Activated naive CD4-positive, alpha-beta T cell treated with anti-CD3 and anti-CD28 coated beads, Interleukin-2, amount 50 U/mL, for 72 hours (primary cell): ENCODE results near the gene ZNF771. TPM values are rescaled to one million over a fixed set of nuclear protein-coding genes. Genes with fewer than 3 reads are reported as not detected.
"Not testable (repeated sequence)": the region's sequence is repeated elsewhere in the genome, so short reads cannot be mapped to it uniquely, and the experiment has no call there.

Experiments used
- ATAC-seq, 2 donors: fragments of 150-1000 bp; cut with Tn5 transposase; 2 replicates each; pipeline ENCODE4 v1.10.0; 2021; ENCODE audit warnings: mild to moderate bottlenecking in 2 of 2, moderate library complexity in 2 of 2
- DNase-seq, 2 donors: peaks; one replicate each; pipeline ENCODE4 v3.0.0; 2021 to 2022; ENCODE audit warnings: low spot score in 2 of 2
- H3K27ac Mint-ChIP-seq, 2 donors: one replicate each; pipeline ENCODE4 v1.8.0; 2022; ENCODE audit warnings: mild to moderate bottlenecking in 2 of 2, mixed read lengths in 2 of 2
- H3K36me3 Mint-ChIP-seq, 2 donors: one replicate each; pipeline ENCODE4 v1.8.0; 2022; ENCODE audit warnings: mixed read lengths in 2 of 2
- H3K9me3 Mint-ChIP-seq, 2 donors: one replicate each; pipeline ENCODE4 v1.8.0; 2022; ENCODE audit warnings: mixed read lengths in 2 of 2
- total RNA-seq, 2 donors: library from RNA; stranded (reverse); gene quantifications; one replicate each; pipeline ENCODE4 v1.2.3, GENCODE V29; 2022

ZNF771 gene
- total RNA-seq, 2 donors from 2014 or later = 4.4 to 7.9 TPM

DNA sequence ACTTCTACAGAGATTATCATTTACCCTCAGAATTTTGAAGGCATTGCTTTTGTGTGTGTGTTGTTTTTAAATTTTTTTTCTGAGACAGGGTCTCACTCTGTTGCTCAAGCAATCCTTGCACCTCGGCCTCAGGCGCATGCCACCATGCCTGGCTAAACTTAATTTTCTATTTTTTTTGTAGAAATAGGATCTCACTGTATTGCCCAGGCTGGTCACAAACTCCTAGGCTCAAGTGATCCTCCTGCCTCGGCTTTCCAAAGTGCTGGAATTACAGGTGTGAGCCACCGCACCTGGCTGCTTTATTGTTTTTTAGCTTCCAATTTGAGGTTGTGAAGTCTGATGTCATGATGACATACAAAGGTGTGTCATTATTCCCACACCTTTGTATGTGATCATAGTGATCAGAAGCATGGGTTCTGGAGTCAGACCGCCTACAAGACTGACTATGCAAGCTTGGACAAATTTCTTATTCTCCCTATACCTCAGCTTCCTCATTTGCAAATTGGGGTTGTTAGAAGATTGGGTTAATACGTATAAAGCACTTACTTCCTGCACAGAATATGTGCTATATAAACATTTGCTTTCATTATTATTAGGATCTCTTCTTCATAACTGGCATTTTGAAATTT lies 32.4 kb downstream of the ZNF771 start:
- peaks cover 17 to 19% of the 10 kb centered on the region in 2 donors for H3K36me3 Mint-ChIP-seq
- peaks cover 0 to 2% of the 10 kb centered on the region in 2 donors for H3K9me3 Mint-ChIP-seq
- no peak for ATAC-seq
- H3K27ac Mint-ChIP-seq = no peak overlapping the region
- DNase-seq = no peak

DNA sequence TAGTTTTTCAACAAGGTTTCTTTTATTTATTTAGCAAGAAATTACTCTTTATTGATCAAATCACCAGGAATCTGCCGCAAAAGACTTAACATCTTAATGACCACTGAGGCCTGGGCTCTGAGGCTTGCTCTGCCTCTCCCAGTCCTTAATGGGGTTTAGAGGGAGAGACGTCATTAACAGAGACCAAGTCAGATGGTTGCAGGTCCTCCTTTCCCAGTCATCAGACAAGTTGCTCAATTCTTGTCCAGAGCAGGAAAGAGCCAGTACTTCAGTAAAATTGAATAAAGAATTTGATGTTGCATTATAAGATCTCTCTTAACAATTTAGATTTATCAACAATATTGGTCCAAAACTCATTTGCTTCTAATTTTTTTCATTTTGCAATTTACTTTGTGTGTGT lies 36.2 kb downstream of the ZNF771 start:
- Mint-ChIP-seq H3K36me3 (peaks cover 29 to 32% of the 10 kb centered on the region in 2 donors), H3K27ac (peak overlapping the region; percentile 44 to 92), H3K9me3 (peaks cover 3 to 8% of the 10 kb centered on the region in 2 donors)
- no peak for DNase-seq
- no peak for ATAC-seq

DNA sequence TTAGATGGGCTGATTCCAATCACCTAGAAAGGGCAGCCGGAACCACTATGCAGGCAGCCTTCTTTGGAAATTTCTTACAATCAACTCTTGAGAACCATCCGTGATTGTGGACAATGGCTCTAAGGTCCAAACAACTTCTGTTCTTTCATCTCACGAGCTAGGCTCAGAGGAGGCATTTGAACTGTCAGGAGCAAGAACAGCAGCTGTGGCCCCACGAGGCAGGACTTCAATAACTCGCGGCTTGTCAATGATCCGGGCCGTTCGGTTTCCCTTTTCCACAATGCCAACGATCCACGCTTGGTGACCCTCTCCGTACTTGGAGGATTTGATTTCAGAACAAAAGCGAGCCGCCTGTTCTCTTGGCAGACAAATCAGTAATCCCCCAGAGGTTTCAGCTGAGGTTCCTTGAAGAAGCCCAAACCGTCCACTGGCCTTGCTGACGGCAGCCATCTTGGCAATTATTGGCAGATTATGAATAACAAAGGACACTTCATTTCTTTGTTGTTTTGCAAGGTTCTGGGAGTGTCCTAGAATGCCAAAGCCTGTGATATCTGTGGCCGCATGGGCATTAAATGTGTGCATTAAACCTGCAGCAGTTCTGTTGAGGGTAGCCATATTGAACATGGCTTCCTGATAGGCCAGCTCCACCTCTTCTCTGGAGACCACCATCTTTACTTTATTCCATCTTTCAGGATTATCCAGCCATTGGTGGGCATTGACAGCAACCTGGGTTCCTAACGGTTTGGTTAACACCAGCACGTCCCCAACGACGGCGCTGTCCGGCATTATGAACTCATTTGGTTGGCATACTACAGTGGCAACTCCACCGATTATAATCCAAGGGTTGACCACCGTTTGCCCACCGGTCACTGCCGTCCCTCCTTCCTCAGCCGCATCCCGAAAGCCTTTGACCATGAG lies 37.1 kb downstream of the ZNF771 start:
- Mint-ChIP-seq H3K27ac (peak overlapping the region; percentile 44 to 92), H3K36me3 (peaks cover 29 to 32% of the 10 kb centered on the region in 2 donors), H3K9me3 (peaks cover 3 to 8% of the 10 kb centered on the region in 2 donors)
- ATAC-seq (no peak), DNase-seq (no peak)

DNA sequence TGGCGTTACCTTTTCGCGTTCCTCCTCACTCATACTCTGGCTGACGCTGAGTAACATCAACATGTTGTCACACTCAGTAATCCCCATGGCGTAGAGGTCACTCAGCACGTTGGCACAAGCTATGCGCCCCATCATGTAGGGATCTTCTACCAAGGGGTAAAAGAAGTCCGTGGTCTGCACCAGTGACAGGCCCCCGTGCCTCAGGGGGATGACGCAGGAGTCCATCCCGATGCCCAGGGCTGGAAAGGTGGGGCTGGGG lies 37.7 kb downstream of the ZNF771 start:
- ATAC-seq = no peak
- H3K9me3 Mint-ChIP-seq = peaks cover 3 to 8% of the 10 kb centered on the region in 2 donors

DNA sequence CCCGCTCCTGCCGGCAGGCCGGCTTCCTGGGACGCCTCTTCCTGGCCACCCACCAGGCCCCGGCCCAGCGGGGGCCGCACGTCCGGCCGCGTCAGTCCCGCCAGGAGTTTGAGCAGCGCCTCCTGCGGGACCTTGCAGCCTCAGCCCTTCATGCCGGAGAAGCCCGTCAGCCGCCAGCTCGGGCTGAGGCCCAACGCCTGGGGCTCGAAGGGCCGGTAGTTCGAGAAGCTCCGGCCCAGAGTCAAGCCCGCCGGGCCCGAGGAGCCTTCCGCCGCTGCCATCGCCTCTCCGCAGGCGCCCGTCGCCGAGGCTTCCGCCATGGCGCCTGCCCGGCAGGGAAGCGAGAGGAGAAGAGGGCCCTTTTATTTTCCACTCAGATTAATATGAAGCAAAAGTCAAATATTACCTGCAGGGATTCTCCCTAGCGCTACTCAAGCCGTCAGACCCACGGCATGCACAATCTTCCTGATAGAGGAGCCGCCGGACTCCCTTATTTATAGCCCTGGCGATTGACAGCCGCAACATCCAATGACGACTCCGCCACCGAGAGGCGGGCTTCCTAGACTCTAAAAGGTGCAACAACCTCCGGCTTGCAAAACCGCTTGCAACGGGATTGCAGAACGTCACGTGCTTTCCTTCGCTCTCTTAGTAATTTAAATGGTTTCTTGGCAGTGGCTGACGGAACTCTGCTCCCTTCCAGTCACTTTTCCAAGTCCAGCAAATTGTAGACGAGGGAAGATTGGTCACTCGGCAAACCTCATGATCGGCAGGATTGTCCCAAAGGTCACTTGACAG lies 38.2 kb downstream of the ZNF771 start, which contains the start of gene SEPHS2:
Gene SEPHS2 (minus strand): TSS at position 467 of the 795 bp plus-strand sequence. CDS start 147 bp downstream, at position 320.
- peak; percentile 96 to 98 for DNase-seq
- ATAC-seq = peak; percentile 96
- Mint-ChIP-seq H3K36me3 (peaks cover 29 to 32% of the 10 kb centered on the region in 2 donors), H3K27ac (peak within 1 kb of the TSS; percentile 92 to 99), H3K9me3 (peaks cover 3 to 8% of the 10 kb centered on the region in 2 donors)

More for the DNA sequence above, 37.7 kb downstream of the ZNF771 start:
- H3K36me3 Mint-ChIP-seq = peaks cover 29 to 32% of the 10 kb centered on the region in 2 donors
- DNase-seq = no peak
- H3K27ac Mint-ChIP-seq = peak overlapping the region in 1 of 2 donors; percentile 92

DNA sequence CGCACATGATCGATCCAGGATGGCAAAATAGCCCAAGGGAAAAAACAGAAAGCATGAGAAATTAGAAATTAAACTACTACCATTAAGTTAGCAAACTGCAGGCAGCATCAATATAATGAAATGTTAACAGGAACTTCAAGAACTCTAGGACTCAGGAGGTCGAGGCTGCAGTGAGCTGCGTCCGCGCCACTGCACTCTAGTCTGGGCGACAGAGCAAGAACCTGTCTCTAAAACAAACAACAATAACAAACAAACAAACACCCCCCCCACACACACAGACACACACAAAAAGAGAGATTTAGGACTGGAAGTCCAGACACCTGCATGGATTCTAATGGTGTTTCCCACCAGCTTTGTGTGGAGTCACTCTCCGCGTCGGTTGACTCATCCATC lies 38.8 kb downstream of the ZNF771 start:
- Mint-ChIP-seq H3K9me3 (peaks cover 3 to 8% of the 10 kb centered on the region in 2 donors), H3K36me3 (peaks cover 29 to 32% of the 10 kb centered on the region in 2 donors), H3K27ac (peak overlapping the region; percentile 92 to 99)
- no peak for DNase-seq
- no peak for ATAC-seq

DNA sequence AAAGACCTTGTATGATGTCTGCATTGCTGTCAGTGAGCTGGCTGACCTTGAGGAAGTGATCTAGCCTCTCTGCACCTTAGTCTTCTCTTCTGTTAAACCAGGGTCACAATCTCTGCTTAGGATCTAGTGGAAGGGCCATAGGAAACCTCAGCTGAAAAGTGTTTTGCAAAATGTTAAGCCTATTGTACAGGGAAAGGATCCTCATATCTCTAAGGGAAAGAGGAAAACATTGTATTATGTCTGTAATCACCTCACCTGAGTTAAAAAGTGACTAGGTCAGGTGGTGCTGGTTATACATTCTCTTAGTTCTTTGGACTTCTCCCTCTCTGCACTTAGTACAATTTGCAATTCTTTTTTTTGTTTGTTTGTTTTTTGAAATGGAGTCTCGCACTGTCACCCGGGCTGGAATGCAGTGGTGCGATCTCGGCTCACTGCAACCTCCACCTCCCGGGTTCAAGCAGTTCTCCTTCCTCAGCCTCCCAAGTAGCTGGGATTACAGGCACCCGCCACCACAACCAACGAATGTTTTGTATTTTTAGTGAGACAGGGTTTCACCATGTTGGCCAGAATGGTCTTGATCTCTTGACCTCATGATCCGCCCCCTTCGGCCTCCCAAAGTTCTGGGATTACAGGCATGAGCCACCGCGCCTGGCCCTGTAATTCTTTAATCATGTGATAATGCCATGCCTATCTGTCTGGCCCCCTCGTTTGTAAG lies 40.3 kb downstream of the ZNF771 start:
- DNase-seq = no peak
- ATAC-seq = no peak
- no peak overlapping the region for H3K27ac Mint-ChIP-seq
- H3K36me3 Mint-ChIP-seq = peaks cover 29 to 32% of the 10 kb centered on the region in 2 donors
- peaks cover 3 to 8% of the 10 kb centered on the region in 2 donors for H3K9me3 Mint-ChIP-seq

DNA sequence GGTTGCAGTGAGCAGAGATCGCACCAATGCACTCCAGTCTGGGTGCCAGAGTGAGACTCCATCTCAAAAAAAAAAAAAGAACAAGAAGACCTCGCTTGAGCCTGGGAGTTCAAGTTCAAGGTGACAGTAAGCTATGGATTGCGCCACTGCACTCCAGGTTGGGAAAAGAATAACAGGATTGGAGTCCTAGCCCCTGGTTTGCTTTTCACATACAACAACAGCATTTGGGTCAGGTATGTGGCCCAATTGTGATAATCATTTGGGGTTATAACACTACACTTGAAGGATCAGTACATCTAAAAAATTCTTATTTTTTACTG lies 41.7 kb downstream of the ZNF771 start:
- Mint-ChIP-seq H3K9me3 (peaks cover 3 to 8% of the 10 kb centered on the region in 2 donors), H3K27ac (no peak overlapping the region), H3K36me3 (peaks cover 20% of the 10 kb centered on the region in 2 donors)
- ATAC-seq (no peak), DNase-seq (no peak)

DNA sequence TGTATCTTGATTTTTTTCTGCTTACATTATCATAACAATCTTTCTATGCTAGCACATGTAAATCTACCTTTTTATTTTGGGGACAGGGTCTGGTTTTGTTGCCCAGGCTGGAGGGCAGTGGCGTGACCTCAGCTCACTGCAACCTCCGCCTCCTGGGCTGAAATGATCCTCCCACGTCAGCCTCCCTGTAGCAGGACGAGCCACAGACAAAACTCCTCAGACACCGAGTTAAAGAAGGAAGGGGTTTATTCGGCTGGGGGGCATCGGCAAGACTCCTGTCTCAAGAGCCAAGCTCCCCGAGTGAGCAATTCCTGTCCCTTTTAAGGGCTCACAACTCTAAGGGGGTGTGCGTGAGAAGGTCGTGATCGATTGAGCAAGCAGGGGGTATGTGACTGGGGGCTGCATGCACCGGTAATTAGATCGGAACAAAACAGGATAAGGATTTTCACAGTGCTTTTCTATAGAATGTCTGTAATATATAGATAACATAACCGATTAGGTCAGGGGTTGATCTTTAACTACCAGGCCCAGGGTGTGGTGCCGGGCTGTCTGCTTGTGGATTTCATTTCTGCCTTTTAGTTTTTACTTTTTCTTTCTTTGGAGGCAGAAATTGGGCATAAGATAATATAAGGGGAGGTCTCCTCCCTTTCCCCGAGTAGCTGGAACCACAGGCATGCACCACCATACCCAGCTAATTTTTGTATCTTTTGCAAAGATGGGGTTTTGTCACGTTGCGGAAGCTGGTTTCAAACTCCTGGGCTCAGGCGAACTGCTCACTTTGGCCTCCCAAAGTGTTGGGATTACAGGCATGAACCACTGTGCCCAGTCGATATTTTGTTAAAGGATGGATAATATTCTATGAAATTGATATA lies 45.5 kb downstream of the ZNF771 start:
- not testable (repeated sequence) for DNase-seq, H3K36me3 Mint-ChIP-seq, ATAC-seq, H3K9me3 Mint-ChIP-seq
- peak overlapping the region; percentile 33 to 86 for H3K27ac Mint-ChIP-seq

DNA sequence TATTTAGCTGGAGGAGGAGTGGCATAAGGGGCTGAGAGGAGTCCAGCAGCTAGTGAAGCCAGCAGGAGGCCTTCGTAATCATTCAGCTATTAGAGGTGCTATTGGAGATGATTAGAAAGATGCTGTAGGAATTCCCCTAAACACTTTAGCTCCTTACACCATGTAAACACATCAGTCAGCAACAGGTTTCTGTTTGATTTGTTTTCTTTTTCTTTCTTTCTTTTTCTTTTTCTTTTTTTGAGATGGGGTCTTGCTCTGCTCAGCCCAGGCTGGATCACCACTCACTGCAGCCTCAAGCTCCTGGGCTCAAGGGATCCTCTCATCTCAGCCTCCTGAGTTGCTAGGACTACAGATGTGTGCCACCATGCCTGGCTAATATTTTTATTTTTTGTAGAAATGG lies 48.9 kb downstream of the ZNF771 start:
- no peak for DNase-seq
- peaks cover 0 to 4% of the 10 kb centered on the region in 2 donors for H3K36me3 Mint-ChIP-seq
- peak overlapping the region; percentile 39 to 93 for H3K27ac Mint-ChIP-seq
- no peak for ATAC-seq
- peaks cover 0 to 5% of the 10 kb centered on the region in 2 donors for H3K9me3 Mint-ChIP-seq

DNA sequence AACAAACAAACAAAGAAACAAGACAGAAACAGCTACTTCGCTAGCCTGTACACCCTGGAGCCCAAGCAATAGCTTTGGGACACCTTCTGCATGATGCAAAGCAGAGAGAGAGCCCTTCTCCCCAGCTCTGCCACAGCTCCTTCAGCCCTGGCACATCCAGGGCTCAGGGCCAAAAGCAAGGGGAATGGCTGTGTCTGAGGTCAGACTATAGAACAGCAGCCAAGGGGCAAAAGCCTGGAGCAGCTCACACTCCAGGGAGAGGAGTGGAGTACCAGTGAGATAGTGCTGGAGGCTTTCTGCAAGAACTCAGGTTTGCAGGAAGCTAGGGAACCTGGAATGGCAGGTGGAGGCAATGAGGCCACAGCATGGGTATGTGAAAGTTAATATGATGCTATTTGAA lies 49.9 kb downstream of the ZNF771 start:
- peaks cover 0 to 4% of the 10 kb centered on the region in 2 donors for H3K36me3 Mint-ChIP-seq
- peak overlapping the region; percentile 44 to 93 for H3K27ac Mint-ChIP-seq
- H3K9me3 Mint-ChIP-seq = peaks cover 0 to 5% of the 10 kb centered on the region in 2 donors
- DNase-seq = no peak
- no peak for ATAC-seq

DNA sequence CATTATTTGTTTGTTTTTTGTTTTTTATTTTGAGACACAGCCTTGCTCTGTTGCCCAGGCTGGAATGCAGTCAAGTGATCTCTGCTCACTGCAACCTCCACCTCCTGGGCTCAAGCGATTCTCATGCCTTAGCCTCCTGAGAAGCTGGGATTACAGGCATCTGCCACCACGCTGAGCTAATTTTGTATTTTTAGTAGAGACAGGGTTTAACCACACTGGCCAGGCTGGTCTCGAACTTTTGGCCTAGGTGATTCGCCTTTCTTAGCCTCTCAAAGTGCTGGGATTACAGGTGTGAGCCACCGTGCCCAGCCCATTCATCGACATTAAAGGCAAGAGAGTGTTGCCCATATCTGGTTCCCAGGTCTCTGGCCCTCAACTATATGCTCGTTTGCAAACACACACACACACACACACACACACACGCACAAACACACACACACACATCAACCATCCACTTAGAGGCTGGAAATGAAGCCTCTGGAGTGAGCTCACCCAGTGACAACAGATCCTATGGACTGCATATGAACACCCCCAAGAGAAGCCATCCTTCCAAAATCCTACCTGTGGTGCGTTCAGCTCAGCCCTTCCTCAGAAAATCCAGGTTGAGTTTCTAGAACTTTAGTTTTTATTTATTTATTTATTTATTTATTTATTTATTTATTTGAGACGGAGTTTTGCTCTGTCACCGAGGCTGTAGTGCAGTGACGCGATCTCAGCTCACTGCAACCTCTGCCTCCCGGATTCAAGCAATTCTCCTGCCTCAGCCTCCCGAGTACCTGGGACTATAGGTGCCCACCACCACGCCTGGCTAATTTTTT lies 50.5 kb downstream of the ZNF771 start:
- Mint-ChIP-seq H3K9me3 (peaks cover 0 to 5% of the 10 kb centered on the region in 2 donors), H3K27ac (peak overlapping the region; percentile 93 to 95), H3K36me3 (peaks cover 0 to 4% of the 10 kb centered on the region in 2 donors)
- DNase-seq (no peak), ATAC-seq (no peak)

DNA sequence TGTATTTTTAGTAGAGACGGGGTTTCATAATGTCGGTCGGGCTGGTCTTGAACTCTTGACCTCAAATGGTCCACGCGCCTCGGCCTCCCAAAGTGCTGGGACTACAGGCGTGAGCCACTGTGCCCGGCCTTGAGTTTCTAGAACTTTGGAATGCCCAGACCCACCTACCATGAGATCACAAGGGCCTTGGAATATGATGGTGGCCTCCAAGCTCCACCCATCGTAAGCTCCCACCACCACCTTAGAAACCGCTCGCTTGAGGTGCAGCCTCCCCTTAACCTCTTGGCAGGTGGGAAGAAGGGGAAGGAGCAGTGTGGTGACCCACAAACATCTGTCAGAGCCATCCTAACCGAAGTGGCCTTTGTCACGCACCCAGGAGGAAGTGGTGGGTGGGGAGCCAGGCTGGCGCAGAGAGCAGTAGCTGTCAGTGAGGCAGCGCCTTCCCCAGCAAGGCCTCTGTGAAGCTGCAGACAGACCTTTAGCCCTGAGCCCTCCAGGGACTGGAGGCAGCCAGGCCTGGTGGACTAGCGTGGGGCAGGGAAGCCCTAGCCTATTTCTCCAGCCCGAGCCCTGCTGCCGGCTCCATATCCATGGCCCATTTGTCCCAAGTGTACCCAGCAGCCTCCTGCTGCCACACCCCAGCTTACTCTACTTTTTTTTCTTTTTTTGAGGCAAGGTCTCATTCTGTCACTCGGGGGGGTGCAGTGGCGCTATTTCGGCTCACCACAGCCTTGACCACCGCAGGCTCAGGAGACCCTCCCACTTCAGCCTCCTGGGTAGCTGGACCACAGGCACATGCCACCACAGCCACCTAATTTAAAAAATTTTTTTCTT lies 51.4 kb downstream of the ZNF771 start:
- peak overlapping the region; percentile 93 to 95 for H3K27ac Mint-ChIP-seq
- H3K9me3 Mint-ChIP-seq = peaks cover 0 to 5% of the 10 kb centered on the region in 2 donors
- DNase-seq = peak; percentile 84 to 95
- peak; percentile 97 to 99 for ATAC-seq
- H3K36me3 Mint-ChIP-seq = peaks cover 0 to 4% of the 10 kb centered on the region in 2 donors

DNA sequence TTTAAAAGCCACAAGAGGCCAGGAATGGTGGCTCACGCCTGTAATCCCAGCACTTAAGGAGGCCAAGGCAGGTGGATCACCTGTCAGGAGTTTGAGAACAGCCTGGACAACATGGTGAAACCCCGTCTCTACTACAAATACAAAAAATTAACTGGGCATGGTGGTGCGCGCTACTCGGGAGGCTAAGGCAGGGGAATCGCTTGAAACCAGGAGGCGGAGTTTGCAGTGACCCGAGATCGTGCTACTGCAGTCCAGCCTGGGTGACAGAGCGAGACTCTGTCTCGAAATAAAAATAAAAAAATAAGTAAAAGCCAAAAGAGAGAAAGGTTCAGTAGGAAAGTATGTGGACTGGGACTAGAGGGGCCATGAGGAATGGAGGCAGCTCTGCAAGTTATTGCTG lies 52.0 kb downstream of the ZNF771 start:
- Mint-ChIP-seq H3K27ac (peak overlapping the region; percentile 93 to 95), H3K9me3 (peaks cover 0 to 5% of the 10 kb centered on the region in 2 donors), H3K36me3 (peaks cover 0 to 4% of the 10 kb centered on the region in 2 donors)
- DNase-seq (no peak), ATAC-seq (no peak)
